Adipose tissue (tissue), 3 donors: ENCODE measurements around the gene MAPKBP1. TPM values are rescaled to one million over a fixed set of nuclear protein-coding genes. Genes with fewer than 3 reads are reported as not detected.
"Not testable (repeated sequence)": the region's sequence is repeated elsewhere in the genome, so short reads cannot be mapped to it uniquely, and the experiment has no call there.

ENCODE experiments used
- H3K27ac ChIP-seq: one replicate; pipeline ENCODE4 v1.5.1; 2013; ENCODE audit warnings: low read depth, low read length
- WGBS, 3 donors: extraction: QIAGEN DNeasy Blood & Tissue Kit; methylation state at CpG; one replicate each; pipeline ENCODE4 v1.1.7; 2013; 5-methylcytosine and 5-hydroxymethylcytosine counted together
- polyA plus RNA-seq, 3 donors: library from polyadenylated mRNA; stranded (reverse); fragments of 200-250 nt; gene quantifications; one replicate each; pipeline ENCODE4 v1.2.3, GENCODE V29; 2013
- donor health status: healthy with polysubstance abuse.
- donor health status: Bipolar disorder and iron deficiency.
- donor health status: healthy.

MAPKBP1 gene
- 10 to 100 TPM in 1 of 3 donors, 1 to 10 TPM in 2; 4.0 to 15.1 (median 8.7) TPM for polyA plus RNA-seq

GRCh38 chr15:41774062-41774881 is at the start of gene MAPKBP1:
TSS of gene MAPKBP1 (plus strand) at chr15:41774484. CDS start at chr15:41775276, 792 bp downstream.
- 0 to 1% (median 0%) methylated on average over 57 to 62 of the region's 62 CpGs for WGBS, 3 donors

GRCh38 chr15:41727143-41727542 is 47.1 kb upstream of the MAPKBP1 start:
- 83 to 97% (median 94%) methylated on average over 3 of the region's 3 CpGs for WGBS, 3 donors

More at GRCh38 chr15:41774062-41774881, at the start of gene MAPKBP1:
- H3K27ac ChIP-seq: no peak within 1 kb of the TSS

GRCh38 chr15:41728061-41728460 is 46.2 kb upstream of the MAPKBP1 start:
- WGBS, 3 donors: 96 to 98% (median 96%) methylated on average over 11 of the region's 11 CpGs
- H3K27ac ChIP-seq: not testable (repeated sequence)

More at GRCh38 chr15:41727143-41727542, 47.1 kb upstream of the MAPKBP1 start:
- no peak overlapping the region for H3K27ac ChIP-seq

GRCh38 chr15:41730543-41730942 is 43.7 kb upstream of the MAPKBP1 start:
- no peak overlapping the region for H3K27ac ChIP-seq
- WGBS, 3 donors: 54 to 76% (median 55%) methylated on average over 4 of the region's 4 CpGs

GRCh38 chr15:41732483-41732882 is 41.8 kb upstream of the MAPKBP1 start:
- no peak overlapping the region for H3K27ac ChIP-seq
- 88 to 98% (median 94%) methylated on average over 1 of the region's 1 CpG for WGBS, 3 donors

- WGBS, 3 donors: 96 to 97% (median 96%) methylated on average over 4 of the region's 4 CpGs
These were observed 40.2 kb upstream of the MAPKBP1 start for GRCh38 chr15:41734079-41734478.

GRCh38 chr15:41735046-41735445 is 39.2 kb upstream of the MAPKBP1 start:
- no peak overlapping the region for H3K27ac ChIP-seq
- WGBS, 3 donors: 89 to 94% (median 94%) methylated on average over 4 of the region's 4 CpGs

More at GRCh38 chr15:41734079-41734478, 40.2 kb upstream of the MAPKBP1 start:
- no peak overlapping the region for H3K27ac ChIP-seq

GRCh38 chr15:41735492-41735891 is 38.8 kb upstream of the MAPKBP1 start:
- H3K27ac ChIP-seq: not testable (repeated sequence)
- WGBS, 3 donors: 94 to 97% (median 96%) methylated on average over 10 of the region's 10 CpGs

GRCh38 chr15:41746802-41747201 is 27.5 kb upstream of the MAPKBP1 start:
- 82 to 87% (median 86%) methylated on average over 1 of the region's 1 CpG for WGBS, 3 donors
- H3K27ac ChIP-seq: no peak overlapping the region

- 80 to 99% (median 87%) methylated on average over 2 of the region's 2 CpGs for WGBS, 3 donors
- no peak overlapping the region for H3K27ac ChIP-seq
These were observed 18.1 kb upstream of the MAPKBP1 start for GRCh38 chr15:41756198-41756597.

- H3K27ac ChIP-seq: no peak overlapping the region
These were observed 1.5 kb upstream of the MAPKBP1 start for GRCh38 chr15:41772720-41773331.

GRCh38 chr15:41773332-41773728 is 954 bp upstream of the MAPKBP1 start:
- no peak overlapping the region for H3K27ac ChIP-seq
- WGBS, 3 donors: 16 to 22% (median 22%) methylated on average over 5 of the region's 5 CpGs

More at GRCh38 chr15:41772720-41773331, 1.5 kb upstream of the MAPKBP1 start:
- 41 to 57% (median 54%) methylated on average over 8 of the region's 8 CpGs for WGBS, 3 donors

GRCh38 chr15:41773729-41774061 is 589 bp upstream of the MAPKBP1 start:
- 4 to 6% (median 6%) methylated on average over 7 of the region's 7 CpGs for WGBS, 3 donors
- H3K27ac ChIP-seq: no peak overlapping the region

GRCh38 chr15:41774882-41775417 is 666 bp downstream of the MAPKBP1 start:
- 8 to 11% (median 10%) methylated on average over 19 of the region's 19 CpGs for WGBS, 3 donors
- H3K27ac ChIP-seq: no peak overlapping the region

- WGBS, 3 donors: 44 to 58% (median 49%) methylated on average over 2 of the region's 2 CpGs
- H3K27ac ChIP-seq: no peak overlapping the region
These were observed 1.4 kb downstream of the MAPKBP1 start for GRCh38 chr15:41775651-41776050.

GRCh38 chr15:41777421-41777973 is 3.2 kb downstream of the MAPKBP1 start:
- H3K27ac ChIP-seq: no peak overlapping the region
- WGBS, 3 donors: 93 to 100% (median 100%) methylated on average over 1 of the region's 1 CpG

GRCh38 chr15:41778521-41778920 is 4.2 kb downstream of the MAPKBP1 start:
- no peak overlapping the region for H3K27ac ChIP-seq
- WGBS, 3 donors: 65 to 91% (median 78%) methylated on average over 1 of the region's 1 CpG

GRCh38 chr15:41779662-41780157 is 5.4 kb downstream of the MAPKBP1 start:
- no peak overlapping the region for H3K27ac ChIP-seq
- 72 to 84% (median 79%) methylated on average over 4 of the region's 4 CpGs for WGBS, 3 donors

- no peak overlapping the region for H3K27ac ChIP-seq
- 53 to 63% (median 55%) methylated on average over 2 of the region's 2 CpGs for WGBS, 3 donors
These were observed 6.0 kb downstream of the MAPKBP1 start for GRCh38 chr15:41780266-41780665.
